Osteoblast (primary cell): ENCODE data around the gene NOTCH4. TPM values are rescaled to one million over a fixed set of nuclear protein-coding genes. Genes with fewer than 3 reads are reported as not detected.

Source experiments
- DNase-seq: peaks from one replicate; pipeline ENCODE4 v3.0.0; 2011; ENCODE audit warnings: low spot score, mixed read lengths; ENCODE audit not compliant: insufficient read length; ENCODE audit errors: missing footprints
- H2AFZ ChIP-seq: 2 replicates; pipeline ENCODE4 v1.6.0; 2011; ENCODE audit warnings: mild to moderate bottlenecking, low read length
- H3K27ac ChIP-seq: 2 replicates; pipeline ENCODE4 v1.5.1; 2011; ENCODE audit warnings: mild to moderate bottlenecking, low read depth, low read length, moderate library complexity
- H3K27me3 ChIP-seq: 2 replicates; pipeline ENCODE4 v1.6.0; 2012; ENCODE audit warnings: mild to moderate bottlenecking, control low read depth, inconsistent platforms, low read length, moderate library complexity; ENCODE audit not compliant: insufficient read depth
- H3K36me3 ChIP-seq: 2 replicates; pipeline ENCODE4 v1.5.1; 2011; ENCODE audit warnings: mild to moderate bottlenecking, low read length, control low read depth, moderate library complexity; ENCODE audit not compliant: insufficient read depth
- H3K4me1 ChIP-seq: 2 replicates; pipeline ENCODE4 v1.5.1; 2011; ENCODE audit warnings: mild to moderate bottlenecking, low read length, control low read depth, moderate library complexity; ENCODE audit not compliant: insufficient read depth
- H3K4me2 ChIP-seq: 2 replicates; pipeline ENCODE4 v1.6.0; 2011; ENCODE audit warnings: mild to moderate bottlenecking, low read length; ENCODE audit not compliant: insufficient read depth
- H3K4me3 ChIP-seq: fragments of 200-600 bp; sonication (generic); 3 replicates; pipeline ENCODE4 v1.5.1; 2012; ENCODE audit warnings: mild to moderate bottlenecking, low read length, inconsistent platforms; ENCODE audit not compliant: insufficient read depth
- H3K79me2 ChIP-seq: 2 replicates; pipeline ENCODE4 v1.6.0; 2012; ENCODE audit warnings: mild to moderate bottlenecking, low read length, control low read depth, inconsistent platforms; ENCODE audit not compliant: insufficient read depth
- H3K9me3 ChIP-seq: 2 replicates; pipeline ENCODE4 v1.5.1; 2011; ENCODE audit warnings: low read depth, low read length, control low read depth
- H4K20me1 ChIP-seq: 2 replicates; pipeline ENCODE4 v1.6.0; 2012; ENCODE audit warnings: mild to moderate bottlenecking, low read length, control low read depth; ENCODE audit not compliant: insufficient read depth
- total RNA-seq: library from RNA; depleted of rRNA; stranded (reverse); fragments of >200 nt; gene quantifications from 2 replicates; pipeline ENCODE4 v1.2.3, GENCODE V29; 2012
- TF ChIP-seq, protein P1 (sequence below): IDR thresholded peaks from 2 replicates; pipeline ENCODE4 v1.5.1; 2011; ENCODE audit warnings: mild to moderate bottlenecking, low read depth, low read length, moderate library complexity; ENCODE audit errors: extremely low read depth

NOTCH4 gene
- total RNA-seq, 1 donor: 1.1 TPM

DNA sequence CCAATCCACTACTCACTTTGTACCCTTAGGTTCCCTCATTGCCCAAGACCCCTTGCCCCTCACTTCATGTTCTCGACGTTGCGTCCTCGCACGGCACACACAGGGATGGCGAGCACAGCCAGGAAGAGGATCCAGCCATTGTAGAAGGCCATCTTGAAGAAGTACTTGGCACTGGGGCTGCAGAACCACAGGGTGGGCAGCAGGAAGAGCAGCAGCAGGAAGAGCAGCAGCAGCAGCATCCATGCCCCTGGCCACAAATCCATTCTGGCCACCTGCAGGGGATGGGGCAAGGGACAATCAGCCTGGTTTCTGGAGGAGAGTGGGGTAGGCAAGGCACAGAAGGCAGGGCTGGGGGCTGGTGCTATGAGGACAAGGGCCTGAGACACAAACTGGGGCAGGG lies 52.6 kb downstream of the NOTCH4 start:
- no peak for DNase-seq
- H3K4me2 ChIP-seq: no peak overlapping the region
- peaks cover 2% of the 10 kb centered on the region for H4K20me1 ChIP-seq
- H3K36me3 ChIP-seq: peaks cover 30% of the 10 kb centered on the region
- no peak overlapping the region for H3K4me3 ChIP-seq
- no peak overlapping the region for H2AFZ ChIP-seq
- no peaks in the 10 kb centered on the region for H3K9me3 ChIP-seq
- TF ChIP-seq, protein P1, sequence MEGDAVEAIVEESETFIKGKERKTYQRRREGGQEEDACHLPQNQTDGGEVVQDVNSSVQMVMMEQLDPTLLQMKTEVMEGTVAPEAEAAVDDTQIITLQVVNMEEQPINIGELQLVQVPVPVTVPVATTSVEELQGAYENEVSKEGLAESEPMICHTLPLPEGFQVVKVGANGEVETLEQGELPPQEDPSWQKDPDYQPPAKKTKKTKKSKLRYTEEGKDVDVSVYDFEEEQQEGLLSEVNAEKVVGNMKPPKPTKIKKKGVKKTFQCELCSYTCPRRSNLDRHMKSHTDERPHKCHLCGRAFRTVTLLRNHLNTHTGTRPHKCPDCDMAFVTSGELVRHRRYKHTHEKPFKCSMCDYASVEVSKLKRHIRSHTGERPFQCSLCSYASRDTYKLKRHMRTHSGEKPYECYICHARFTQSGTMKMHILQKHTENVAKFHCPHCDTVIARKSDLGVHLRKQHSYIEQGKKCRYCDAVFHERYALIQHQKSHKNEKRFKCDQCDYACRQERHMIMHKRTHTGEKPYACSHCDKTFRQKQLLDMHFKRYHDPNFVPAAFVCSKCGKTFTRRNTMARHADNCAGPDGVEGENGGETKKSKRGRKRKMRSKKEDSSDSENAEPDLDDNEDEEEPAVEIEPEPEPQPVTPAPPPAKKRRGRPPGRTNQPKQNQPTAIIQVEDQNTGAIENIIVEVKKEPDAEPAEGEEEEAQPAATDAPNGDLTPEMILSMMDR: no peak
- no peak overlapping the region for H3K27ac ChIP-seq
- H3K79me2 ChIP-seq: peaks cover 40% of the 10 kb centered on the region
- no peaks in the 10 kb centered on the region for H3K27me3 ChIP-seq
- H3K4me1 ChIP-seq: peaks cover 18% of the 10 kb centered on the region

DNA sequence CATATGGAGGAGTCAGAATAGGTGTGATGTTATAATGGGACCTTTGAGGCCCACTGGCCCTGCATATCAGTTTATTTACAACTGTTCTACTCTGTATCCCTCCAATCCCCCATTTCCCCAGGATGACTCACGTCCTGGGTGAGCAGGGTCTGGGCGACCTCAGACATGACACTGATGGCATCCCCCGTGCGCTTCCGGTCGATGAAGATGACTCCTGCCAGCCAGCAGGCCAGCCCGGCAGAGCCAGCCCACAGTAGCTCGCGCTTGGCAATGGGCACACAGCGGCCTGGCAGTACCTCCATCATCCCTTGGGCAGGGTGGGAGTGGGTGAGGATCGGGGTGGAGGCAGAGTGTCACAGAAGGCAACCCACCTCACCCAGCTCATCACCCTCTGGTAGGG lies 53.6 kb downstream of the NOTCH4 start:
- Histone ChIP-seq H3K27ac (no peak overlapping the region), H2AFZ (no peak overlapping the region), H3K9me3 (no peaks in the 10 kb centered on the region), H3K36me3 (peaks cover 36% of the 10 kb centered on the region), H3K4me2 (no peak overlapping the region), H3K4me1 (peaks cover 15% of the 10 kb centered on the region), H4K20me1 (peaks cover 2% of the 10 kb centered on the region), H3K27me3 (no peaks in the 10 kb centered on the region), H3K4me3 (no peak overlapping the region), H3K79me2 (peaks cover 34% of the 10 kb centered on the region)
- TF ChIP-seq, protein P1: no peak
- peak; percentile 77 for DNase-seq

DNA sequence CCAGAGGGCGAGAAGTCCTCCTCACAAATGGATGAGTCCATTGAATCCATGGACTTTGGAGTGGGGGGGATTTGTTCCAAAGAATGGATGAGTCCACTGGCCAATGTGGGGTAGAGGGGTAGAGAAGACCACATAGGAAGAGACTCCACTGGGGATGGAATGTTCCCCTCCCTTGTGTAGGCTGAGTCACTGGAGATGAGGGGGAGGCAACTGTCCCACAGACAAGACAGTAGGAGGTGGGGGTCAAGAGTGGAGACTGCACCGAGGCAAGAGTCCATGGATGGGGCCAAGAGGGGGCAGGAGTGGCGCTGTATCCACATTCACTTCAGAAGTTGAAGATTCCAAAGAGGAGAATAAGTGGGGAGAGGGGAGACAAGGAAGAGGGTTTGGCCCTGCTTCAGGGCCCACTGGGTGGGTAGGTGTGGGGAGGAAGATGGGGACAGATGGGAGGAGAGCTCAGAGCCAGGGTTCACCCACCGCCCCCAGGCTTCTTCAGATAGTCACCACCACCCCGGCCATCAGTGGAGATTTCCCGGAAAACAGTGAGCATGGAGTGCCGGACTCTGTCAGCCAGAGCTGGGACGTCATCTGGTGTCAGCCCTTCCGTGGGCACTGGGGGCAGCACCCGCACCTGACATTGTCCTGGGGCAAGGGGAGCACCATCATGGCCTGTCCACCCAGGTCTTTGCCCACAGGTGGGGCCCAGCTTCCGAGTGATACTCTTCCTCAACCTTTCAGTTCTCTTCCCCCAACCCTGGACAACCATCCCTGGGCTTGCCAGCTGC lies 54.9 kb downstream of the NOTCH4 start:
- Histone ChIP-seq H3K27me3 (no peaks in the 10 kb centered on the region), H2AFZ (no peak overlapping the region), H3K4me1 (peaks cover 6% of the 10 kb centered on the region), H3K4me2 (no peak overlapping the region), H3K4me3 (no peak overlapping the region), H4K20me1 (peaks cover 2% of the 10 kb centered on the region), H3K79me2 (peaks cover 21% of the 10 kb centered on the region), H3K9me3 (no peaks in the 10 kb centered on the region), H3K27ac (no peak overlapping the region), H3K36me3 (peaks cover 36% of the 10 kb centered on the region)
- TF ChIP-seq, protein P1: no peak
- DNase-seq: peak; percentile 88

DNA sequence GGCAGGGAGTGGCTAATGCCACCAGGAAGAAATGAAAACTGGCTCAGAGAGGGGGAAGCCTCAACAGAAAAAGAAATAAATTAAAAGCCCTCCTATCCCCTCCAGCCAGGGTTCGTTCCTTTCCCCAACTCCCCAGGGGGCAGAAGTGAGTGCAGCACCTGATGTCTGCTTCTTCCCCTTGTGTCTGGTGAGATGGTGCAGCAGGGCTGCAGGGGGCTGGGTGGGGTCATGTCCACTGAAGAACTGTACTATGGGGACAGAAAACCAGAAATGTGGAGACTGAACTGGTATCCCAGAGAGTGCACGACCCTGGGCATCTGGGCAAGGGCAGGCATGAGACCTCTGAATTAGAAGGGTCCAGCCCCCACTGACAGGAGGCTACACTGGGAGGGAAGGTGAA lies 55.5 kb downstream of the NOTCH4 start:
- peaks cover 2% of the 10 kb centered on the region for H4K20me1 ChIP-seq
- DNase-seq: no peak
- H3K9me3 ChIP-seq: no peaks in the 10 kb centered on the region
- H3K36me3 ChIP-seq: peaks cover 36% of the 10 kb centered on the region
- H3K27ac ChIP-seq: no peak overlapping the region
- no peak overlapping the region for H3K4me2 ChIP-seq
- H3K79me2 ChIP-seq: peaks cover 14% of the 10 kb centered on the region
- TF ChIP-seq, protein P1: no peak
- no peak overlapping the region for H3K4me3 ChIP-seq
- H3K4me1 ChIP-seq: peaks cover 6% of the 10 kb centered on the region
- no peaks in the 10 kb centered on the region for H3K27me3 ChIP-seq
- no peak overlapping the region for H2AFZ ChIP-seq
